Stimulated activated CD8-positive, alpha-beta memory T cell treated with anti-CD3 and anti-CD28 coated beads, Interleukin-15, amount 100 ng/mL, for 4 hours (primary cell): Measurements from ENCODE around the gene THOC6.
"Not testable (repeated sequence)": the region's sequence is repeated elsewhere in the genome, so short reads cannot be mapped to it uniquely, and the experiment has no call there.

Source experiments
- DNase-seq, 2 donors: peaks; one replicate each; pipeline ENCODE4 v3.0.0-alpha.2; 2020; ENCODE audit warnings: low read depth in 2 of 2

Gene THOC6

DNA sequence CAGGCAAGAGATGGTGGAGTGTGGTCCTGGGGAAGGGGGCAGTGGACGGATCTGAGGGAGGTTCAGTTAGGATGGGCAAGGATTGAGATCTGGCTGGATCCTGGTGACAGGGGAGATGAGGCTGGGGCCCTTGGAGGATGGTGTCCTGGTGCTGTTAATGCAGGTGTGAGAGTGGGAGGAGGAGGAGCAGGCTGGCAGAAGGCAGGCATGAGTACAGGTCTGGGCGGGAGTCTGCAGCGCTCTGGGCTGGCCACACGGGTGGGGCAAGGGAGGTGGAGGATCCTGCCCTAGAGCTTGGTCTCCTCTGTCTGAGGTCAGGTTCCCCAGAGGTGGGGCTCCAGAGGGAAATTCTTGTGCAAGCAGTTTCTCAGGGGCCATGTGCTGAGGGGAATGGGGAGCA, 48.3 kb downstream of the THOC6 start:
- not testable (repeated sequence) for DNase-seq

DNA sequence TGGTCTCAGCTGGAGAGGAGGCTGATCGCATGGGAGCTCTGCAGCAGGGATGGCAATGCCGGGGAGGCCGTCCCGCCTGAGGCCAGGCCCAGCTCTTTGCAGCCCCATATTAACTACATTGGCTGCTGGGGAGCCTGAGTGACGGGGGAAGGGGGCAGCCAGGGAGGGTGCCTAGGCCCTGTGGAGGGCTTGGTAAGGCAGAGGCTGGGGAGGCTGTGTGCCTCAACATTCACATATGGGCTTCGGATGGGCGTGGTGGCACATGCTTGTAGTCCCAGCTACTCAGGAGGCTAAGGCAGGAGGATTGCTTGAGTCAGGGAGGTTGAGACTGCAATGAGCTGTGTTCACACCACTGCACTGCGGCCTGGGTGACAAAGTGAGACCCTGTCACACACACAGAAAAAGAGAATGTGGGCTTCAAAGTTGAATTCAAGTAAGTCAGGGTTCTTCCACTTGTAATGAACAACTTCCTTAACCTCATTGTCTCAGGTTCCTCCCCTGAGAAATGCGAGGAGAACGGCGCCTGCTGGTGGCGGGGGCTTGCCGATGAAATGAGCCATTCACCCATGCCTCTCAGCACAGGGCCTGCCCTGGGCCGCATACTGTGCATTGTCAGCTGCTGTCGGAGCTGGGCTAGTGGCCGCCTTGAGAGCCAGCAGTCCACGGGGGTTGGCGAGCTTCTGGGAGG, 48.9 kb downstream of the THOC6 start:
- not testable (repeated sequence) for DNase-seq

DNA sequence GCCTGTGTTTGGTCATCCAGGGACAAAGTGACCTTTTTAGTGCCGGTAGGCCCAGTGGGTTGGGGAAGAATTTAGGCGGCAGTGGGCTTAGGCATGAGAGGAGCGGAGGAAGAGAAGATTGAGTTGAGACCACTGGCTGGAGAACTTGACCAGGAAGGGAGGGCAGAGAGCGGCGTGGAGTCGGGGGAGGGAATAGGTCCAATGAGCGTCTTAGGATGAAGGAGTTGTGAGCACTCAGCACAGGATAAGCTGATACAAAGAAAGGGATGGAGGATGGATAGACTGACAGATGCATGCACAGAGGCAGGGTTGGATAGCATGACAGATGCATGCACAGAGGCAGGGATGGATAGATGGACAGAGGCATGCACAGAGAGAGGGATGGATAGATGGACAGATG, 49.6 kb downstream of the THOC6 start:
- no peak for DNase-seq

DNA sequence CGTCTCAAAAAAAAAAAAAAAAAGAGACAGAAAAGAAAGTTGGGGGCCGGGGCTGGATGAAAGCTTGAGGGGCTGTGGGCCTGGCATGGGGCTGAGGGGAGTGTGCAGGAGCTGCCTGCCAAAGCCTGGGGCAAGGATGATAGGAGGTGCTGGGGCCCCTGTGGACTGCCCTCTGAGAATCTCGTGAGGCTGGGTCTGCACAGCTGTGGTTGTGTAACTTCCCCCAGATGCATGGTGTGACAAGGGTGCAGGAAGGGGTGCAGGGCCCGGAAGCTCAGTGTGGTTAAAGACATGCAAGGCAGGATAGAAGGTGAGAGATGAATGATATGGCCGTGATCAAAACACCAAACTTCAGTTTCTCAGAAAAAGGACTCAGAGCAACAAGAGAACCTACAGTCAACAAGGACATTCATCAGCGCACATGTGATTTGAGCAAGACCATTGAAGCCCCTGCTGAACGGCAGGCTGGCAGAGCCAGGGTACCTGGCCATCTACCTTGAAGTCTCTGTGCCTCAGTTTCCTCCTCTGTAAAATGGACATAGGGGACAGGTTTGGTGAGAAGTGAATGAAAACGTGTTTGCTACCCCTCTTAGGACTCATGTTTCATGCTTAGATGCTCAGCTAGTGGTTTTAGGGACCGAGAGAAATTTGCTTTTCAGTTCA, 51.2 kb downstream of the THOC6 start:
- peak; percentile 52 to 60 for DNase-seq

DNA sequence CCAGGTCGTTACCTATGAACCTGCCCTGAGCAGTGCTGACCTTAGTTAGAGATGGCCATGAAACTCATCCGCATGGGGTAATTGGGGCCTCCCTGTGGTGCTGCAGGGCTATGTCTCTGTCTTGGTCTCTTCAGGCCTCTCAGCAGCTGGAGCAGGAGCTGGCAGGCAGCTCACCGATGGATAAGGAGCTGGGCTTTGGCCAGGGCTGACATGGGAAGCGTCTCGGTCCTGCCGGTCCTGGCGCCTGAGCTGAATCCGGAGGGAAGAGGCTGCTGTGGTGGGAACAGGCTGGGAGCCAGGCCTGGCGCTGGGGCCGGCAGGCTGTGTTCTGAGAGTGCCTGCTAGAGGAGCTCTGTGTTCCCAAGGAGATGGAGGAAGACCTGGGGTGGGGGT, 51.7 kb downstream of the THOC6 start:
- DNase-seq = no peak

DNA sequence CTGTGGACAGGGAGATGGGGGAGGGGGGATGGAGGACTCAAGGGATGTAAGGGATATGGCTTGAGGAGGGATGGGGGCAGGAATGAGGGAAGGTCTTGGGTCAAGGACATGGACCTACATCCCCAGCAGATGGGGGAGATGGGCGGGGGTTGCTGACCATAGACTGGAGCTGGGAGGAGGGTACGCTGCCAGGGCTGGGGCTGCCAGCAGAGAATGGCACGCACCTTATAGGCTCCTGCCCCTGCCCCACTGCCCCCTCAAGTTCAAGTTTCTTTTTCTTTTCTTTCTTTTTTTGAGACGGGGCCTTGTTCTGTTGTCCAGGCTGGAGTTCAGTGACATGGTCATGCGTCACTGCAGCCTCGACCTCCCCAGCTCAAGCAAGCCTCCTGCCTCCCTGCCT, 52.1 kb downstream of the THOC6 start:
- DNase-seq = not testable (repeated sequence)

DNA sequence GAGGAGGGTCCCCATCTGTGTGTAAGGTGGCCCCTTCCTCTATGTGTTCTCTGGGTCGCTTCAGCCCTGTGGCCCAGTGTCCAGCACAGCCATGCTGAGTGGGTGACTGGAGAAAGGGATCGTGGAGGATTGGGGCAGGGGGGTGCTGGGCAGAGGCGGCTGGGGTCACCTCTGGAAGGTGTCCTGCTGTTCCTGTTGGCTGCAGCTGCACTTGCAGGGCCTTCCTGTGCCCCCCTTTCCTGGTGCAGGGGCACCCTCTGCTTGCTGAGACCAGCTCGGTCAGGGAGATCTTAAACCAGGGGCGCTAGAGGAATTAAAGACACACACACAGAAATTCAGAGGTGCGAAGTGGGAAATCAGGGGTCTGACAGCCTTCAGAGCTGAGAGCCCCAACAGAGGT, 52.7 kb downstream of the THOC6 start:
- no peak for DNase-seq
